Panc1 (cell line): Measurements from ENCODE around the gene ZNF462.

Experiments
- CTCF ChIP-seq: fragments of 450-650 bp; IDR thresholded peaks from 2 replicates; pipeline ENCODE4 v1.5.1; 2017; ENCODE audit warnings: mild to moderate bottlenecking
- POLR2AphosphoS5 ChIP-seq: IDR thresholded peaks from 2 replicates; pipeline ENCODE4 v1.6.1; 2012; ENCODE audit warnings: mild to moderate bottlenecking, low read depth, low read length, moderate library complexity
- SIN3A ChIP-seq: IDR thresholded peaks from 2 replicates; pipeline ENCODE4 v1.6.1; 2012; ENCODE audit warnings: low read depth, mild to moderate bottlenecking, low read length, moderate library complexity, borderline replicate concordance; ENCODE audit not compliant: insufficient read depth

- TF ChIP-seq CTCF (no peak), POLR2AphosphoS5 (no peak), SIN3A (no peak)
Measured at GRCh38 chr9:106929471-106930177, 66.7 kb downstream of the ZNF462 start.
